CD4-positive, alpha-beta T cell treated with Interleukin-12 subunit alpha and Interleukin-12 subunit beta, for 1 hour (primary cell): ENCODE data around the gene MAP3K9.

Experiments used
- DNase-seq: peaks from one replicate; pipeline ENCODE4 v3.0.0-alpha.2; 2020

Gene MAP3K9

GRCh38 chr14:70780396-70781075 lies 28.8 kb downstream of the MAP3K9 start:
- no peak for DNase-seq

GRCh38 chr14:70779667-70780066 lies 29.6 kb downstream of the MAP3K9 start:
- DNase-seq, result no peak

GRCh38 chr14:70776197-70776596 lies 33.1 kb downstream of the MAP3K9 start:
- DNase-seq, result no peak

- DNase-seq, result no peak
These were observed 36.0 kb downstream of the MAP3K9 start for GRCh38 chr14:70773182-70773862.

- no peak for DNase-seq
These were observed 37.5 kb downstream of the MAP3K9 start for GRCh38 chr14:70771781-70772212.

- DNase-seq, result no peak
These were observed 38.8 kb downstream of the MAP3K9 start for GRCh38 chr14:70770490-70770889.

- no peak for DNase-seq
These were observed 49.9 kb downstream of the MAP3K9 start for GRCh38 chr14:70759398-70759797.

GRCh38 chr14:70755655-70756054 lies 53.7 kb downstream of the MAP3K9 start:
- DNase-seq, result no peak

- DNase-seq, result no peak
These were observed 54.3 kb downstream of the MAP3K9 start for GRCh38 chr14:70754991-70755390.

GRCh38 chr14:70753518-70753953 lies 55.8 kb downstream of the MAP3K9 start:
- no peak for DNase-seq

GRCh38 chr14:70748422-70748821 lies 60.9 kb downstream of the MAP3K9 start:
- no peak for DNase-seq

- DNase-seq, result no peak
These were observed 64.7 kb downstream of the MAP3K9 start for GRCh38 chr14:70744641-70745040.

- DNase-seq, result no peak
These were observed 67.0 kb downstream of the MAP3K9 start for GRCh38 chr14:70742316-70742715.

- DNase-seq, result no peak
These were observed 67.8 kb downstream of the MAP3K9 start for GRCh38 chr14:70741482-70741881.

GRCh38 chr14:70735043-70735442 lies 74.3 kb downstream of the MAP3K9 start:
- no peak for DNase-seq

GRCh38 chr14:70731447-70732239 lies 77.7 kb downstream of the MAP3K9 start:
- no peak for DNase-seq

GRCh38 chr14:70730393-70730792 lies 78.9 kb downstream of the MAP3K9 start:
- no peak for DNase-seq

GRCh38 chr14:70726651-70727375 lies 82.5 kb downstream of the MAP3K9 start:
- DNase-seq, result no peak

GRCh38 chr14:70724944-70725343 lies 84.4 kb downstream of the MAP3K9 start:
- DNase-seq, result no peak

- no peak for DNase-seq
These were observed 85.2 kb downstream of the MAP3K9 start for GRCh38 chr14:70724110-70724509.

GRCh38 chr14:70723276-70723675 lies 86.0 kb downstream of the MAP3K9 start:
- no peak for DNase-seq

GRCh38 chr14:70722418-70722817 lies 86.9 kb downstream of the MAP3K9 start:
- DNase-seq, result no peak

GRCh38 chr14:70721542-70721941 lies 87.8 kb downstream of the MAP3K9 start:
- DNase-seq, result no peak
